K562 (cell line): Measurements from ENCODE around the gene ACTL7B. TPM values are rescaled to one million over a fixed set of nuclear protein-coding genes. Genes with fewer than 3 reads are reported as not detected.
A peak's percentile ranks its signal among the peaks of the same experiment; 100 is the strongest.

Experiments used
- ATAC-seq: fragments of 200-7000 bp; cut with Tn5 transposase; 3 replicates; pipeline ENCODE4 v1.9.1; 2020; ENCODE audit warnings: moderate library complexity
- BruUV-seq: library from RNA; stranded (reverse); fragments of 400-500 nt; replicated peaks from 2 replicates; lab custom pipeline; 2021; lab: Mats Ljungman, UMichigan
- CTCF ChIA-PET: fragments of 300-600 bp; formaldehyde crosslinking; extraction: SDS; loops from one replicate; lab custom pipeline; 2021; ENCODE audit warnings: low intra/inter-chr PET ratio; lab: Yijun Ruan, JAX
- POLR2A ChIA-PET: fragments of 300-600, 350-650 bp; sonication (Branson Sonifier 250); formaldehyde crosslinking; extraction: SDS; loops from one replicate; lab custom pipeline; 2021; ENCODE audit warnings: antibody characterized with exemption, inconsistent platforms; lab: Yijun Ruan, JAX
- DNase-seq, 4 experiments: peaks; one replicate each; pipeline versions ENCODE4 v3.0.0 to v3.0.0-alpha.2; 2011 to 2018; ENCODE audit warnings: low spot score in 3 of 4, mixed read lengths in 3 of 4; ENCODE audit errors: extremely low read depth in 1 of 4
- FAIRE-seq: peaks from 2 replicates; lab custom pipeline; 2011; peaks lifted over from hg19 to GRCh38; lab: Jason Lieb, UNC
- H2AFZ ChIP-seq: 2 replicates; pipeline ENCODE4 v1.6.0; 2011; ENCODE audit warnings: low read depth, low read length, control low read depth, inconsistent platforms
- H3K27ac ChIP-seq: fragments of 200-600 bp; 3 replicates; pipeline ENCODE4 v1.8.0; 2011; ENCODE audit warnings: low read depth, mild to moderate bottlenecking, control low read depth, inconsistent platforms, low read length, moderate library complexity, mixed read lengths; ENCODE audit errors: extremely low read depth
- H3K27me3 ChIP-seq, 2 experiments: fragments of 300-600 bp in 1 of 2; 2 replicates in 1 of 2; 3 replicates in 1 of 2; pipeline versions ENCODE4 v1.6.0 to v1.8.0; 2011; ENCODE audit warnings: inconsistent platforms in 2 of 2, low read length in 2 of 2, mild to moderate bottlenecking in 1 of 2, mixed read lengths in 1 of 2, moderate library complexity in 1 of 2; ENCODE audit not compliant: control insufficient read depth in 2 of 2, insufficient read depth in 2 of 2
- H3K36me3 ChIP-seq: fragments of 300-600 bp; 3 replicates; pipeline ENCODE4 v1.8.0; 2011; ENCODE audit warnings: mild to moderate bottlenecking, low read length, inconsistent platforms; ENCODE audit not compliant: control insufficient read depth, insufficient read depth
- H3K4me1 ChIP-seq, 2 experiments: fragments of 200-600 bp in 1 of 2; replicated peaks in 1 of 2; 2 replicates in 1 of 2; 3 replicates in 1 of 2; pipeline versions ENCODE4 v1.5.1 to v1.8.0; 2011; ENCODE audit warnings: inconsistent platforms in 2 of 2, low read length in 2 of 2, mild to moderate bottlenecking in 1 of 2, mixed read lengths in 1 of 2, moderate library complexity in 1 of 2; ENCODE audit not compliant: control insufficient read depth in 2 of 2, insufficient read depth in 2 of 2
- H3K4me2 ChIP-seq: 2 replicates; pipeline ENCODE4 v1.6.1; 2011; ENCODE audit warnings: low read length, control low read depth, inconsistent platforms, mixed read lengths; ENCODE audit not compliant: insufficient read depth
- H3K4me3 ChIP-seq: fragments of 200-600 bp; sonication (generic), shearing (Covaris generic); 2 replicates; pipeline ENCODE4 v1.5.1; 2016; ENCODE audit warnings: control low read depth, inconsistent platforms
- H3K79me2 ChIP-seq: fragments of 200-600 bp; 3 replicates; pipeline ENCODE4 v1.8.0; 2011; ENCODE audit warnings: low read length, inconsistent platforms; ENCODE audit not compliant: control insufficient read depth, insufficient read depth
- H3K9ac ChIP-seq, 2 experiments: 2 replicates each; pipeline versions ENCODE4 v1.6.0 to v1.6.1; 2011; ENCODE audit warnings: low read depth in 2 of 2, low read length in 2 of 2, control low read depth in 1 of 2, inconsistent platforms in 1 of 2, mild to moderate bottlenecking in 1 of 2, mixed read lengths in 1 of 2; ENCODE audit not compliant: insufficient read depth in 1 of 2
- H3K9me1 ChIP-seq: one replicate; pipeline ENCODE4 v1.6.0; 2011; ENCODE audit warnings: inconsistent platforms, mild to moderate bottlenecking, low read length, moderate library complexity; ENCODE audit not compliant: control insufficient read depth, insufficient read depth
- H3K9me3 ChIP-seq: replicated peaks from 2 replicates; pipeline ENCODE4 v1.5.1; 2011; ENCODE audit warnings: low read depth, low read length, inconsistent platforms; ENCODE audit not compliant: control insufficient read depth, insufficient read depth
- H4K20me1 ChIP-seq: replicated peaks from 2 replicates; pipeline ENCODE4 v1.6.1; 2011; ENCODE audit warnings: low read length, inconsistent platforms, mixed read lengths; ENCODE audit not compliant: control insufficient read depth, insufficient read depth
- CEBPZ ChIP-seq: fragments of 150-350 bp; IDR thresholded peaks from 2 replicates; pipeline ENCODE4 v1.6.1; 2014; ENCODE audit warnings: low read depth, mild to moderate bottlenecking, low read length, borderline replicate concordance
- ZFP36 ChIP-seq: fragments of 150-350 bp; IDR thresholded peaks from 2 replicates; pipeline ENCODE4 v1.6.1; 2018; ENCODE audit warnings: low read length, low read depth; ENCODE audit not compliant: partially characterized antibody
- ZNF274 ChIP-seq: IDR thresholded peaks from 2 replicates; pipeline ENCODE4 v1.6.1; 2011; ENCODE audit warnings: low read depth, mild to moderate bottlenecking, low read length, moderate library complexity, borderline replicate concordance
- WGBS: fragments of 100-300 bp; shearing (Covaris generic); methylation state at CpG from one replicate; pipeline ENCODE4 v1.1.6; 2016; ENCODE audit warnings: low coverage, mixed read lengths; ENCODE audit not compliant: insufficient coverage; ENCODE audit errors: missing lambda C conversion rate; 5-methylcytosine and 5-hydroxymethylcytosine counted together
- in situ Hi-C: fragments of 300-500 bp; cut with MboI; formaldehyde crosslinking; loops from 4 replicates; pipeline ENCODE4 v1.15.0; 2018; ENCODE audit warnings: inconsistent platforms, mixed read lengths
- intact Hi-C: fragments of 100-400 bp; cut with micrococcal nuclease; formaldehyde crosslinking; loops from 2 replicates; pipeline ENCODE4 v1.14.2; 2022
- polyA plus RNA-seq, 8 experiments: library from polyadenylated mRNA; depleted of rRNA in 4 of 8; stranded (reverse) in 5 of 8; unstranded in 3 of 8; fragments of >200 nt; fragmentation: Nextera tagmentation in 2 of 8; fragmentation: Illumina TruSeq in 1 of 8; extraction: Ambion mirVana in 2 of 8; extraction: Trizol in 1 of 8; gene quantifications; 2 replicates each; pipeline versions ENCODE4 v1.2.1 to v1.2.3, GENCODE V29; 2011 to 2014; ENCODE audit warnings: inconsistent platforms in 1 of 8, missing spikeins in 1 of 8
- total RNA-seq, 7 experiments: library from RNA; depleted of rRNA in 6 of 7; stranded (reverse); fragments of >200 nt in 6 of 7; fragmentation: Illumina TruSeq in 2 of 7; extraction: Trizol in 2 of 7; gene quantifications; 2 replicates each; pipeline versions ENCODE4 v1.2.1 to v1.2.3, GENCODE V29; 2011 to 2021; ENCODE audit warnings: low replicate concordance in 1 of 7

The ACTL7B gene
- total and polyA plus RNA-seq, 9 of the 15 experiments (the other 6 are each of a cell fraction or from before 2014, with no cell fraction given): not detected

- intact Hi-C loops: no loop called here
- CTCF ChIA-PET: no interaction called here
- no peak for FAIRE-seq
Observed at GRCh38 chr9:108823829-108824228, 32.0 kb downstream of the ACTL7B start.

More at GRCh38 chr9:108823829-108824228, 32.0 kb downstream of the ACTL7B start:
- ATAC-seq (no peak), DNase-seq (no peak)
- Histone ChIP-seq H3K36me3 (no peaks in the 10 kb centered on the region), H3K4me3 (no peak overlapping the region), H3K4me1 (no peaks in the 10 kb centered on the region), H3K27me3 (no peaks in the 10 kb centered on the region), H3K79me2 (no peaks in the 10 kb centered on the region), H3K9me3 (no peaks in the 10 kb centered on the region), H3K9me1 (no peaks in the 10 kb centered on the region), H3K9ac (no peak overlapping the region), H3K4me2 (no peak overlapping the region), H3K27ac (no peak overlapping the region), H2AFZ (no peak overlapping the region), H4K20me1 (no peaks in the 10 kb centered on the region)
- POLR2A ChIA-PET: no interaction called here
- BruUV-seq: no TSS peak
- WGBS: 3% methylated on average over 3 of the region's 3 CpGs
- in situ Hi-C loops: no loop called here
- TF ChIP-seq ZNF274 (no peak), CEBPZ (0 out of 2 replicates have a peak, but pooled peaks have one; percentile 15), ZFP36 (peak; percentile 84)
